DMS153 treated with DMSO at 0.1 percent for 48 hours (cell line): ENCODE measurements around the gene HDAC4.

Experiments used
- DNase-seq: peaks from one replicate; lab custom pipeline; 2025; ENCODE audit not compliant: unreplicated experiment; lab: John Stamatoyannopoulos, UW

The HDAC4 gene

GRCh38 chr2:239385096-239386000 is 15.5 kb downstream of the HDAC4 start:
- no peak for DNase-seq

DNA sequence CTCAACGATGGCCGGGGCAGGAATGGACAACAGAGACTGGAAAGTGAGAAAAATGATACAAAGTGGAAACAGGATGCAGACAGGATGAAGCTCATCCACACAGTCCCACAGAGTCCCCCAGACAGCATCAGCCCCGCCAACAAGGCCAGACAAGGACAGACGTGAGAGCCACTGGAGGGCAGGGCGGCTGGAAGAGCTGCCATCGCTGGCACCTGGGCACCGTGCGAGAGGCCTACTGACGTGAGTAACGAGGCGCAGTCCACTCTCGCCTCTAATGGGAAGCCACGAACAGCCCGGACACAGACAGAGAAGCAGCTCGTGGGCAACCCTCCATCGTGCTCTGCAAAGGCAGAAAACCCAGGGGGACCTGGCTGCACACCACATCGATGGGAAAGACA is 17.1 kb downstream of the HDAC4 start:
- DNase-seq = no peak

DNA sequence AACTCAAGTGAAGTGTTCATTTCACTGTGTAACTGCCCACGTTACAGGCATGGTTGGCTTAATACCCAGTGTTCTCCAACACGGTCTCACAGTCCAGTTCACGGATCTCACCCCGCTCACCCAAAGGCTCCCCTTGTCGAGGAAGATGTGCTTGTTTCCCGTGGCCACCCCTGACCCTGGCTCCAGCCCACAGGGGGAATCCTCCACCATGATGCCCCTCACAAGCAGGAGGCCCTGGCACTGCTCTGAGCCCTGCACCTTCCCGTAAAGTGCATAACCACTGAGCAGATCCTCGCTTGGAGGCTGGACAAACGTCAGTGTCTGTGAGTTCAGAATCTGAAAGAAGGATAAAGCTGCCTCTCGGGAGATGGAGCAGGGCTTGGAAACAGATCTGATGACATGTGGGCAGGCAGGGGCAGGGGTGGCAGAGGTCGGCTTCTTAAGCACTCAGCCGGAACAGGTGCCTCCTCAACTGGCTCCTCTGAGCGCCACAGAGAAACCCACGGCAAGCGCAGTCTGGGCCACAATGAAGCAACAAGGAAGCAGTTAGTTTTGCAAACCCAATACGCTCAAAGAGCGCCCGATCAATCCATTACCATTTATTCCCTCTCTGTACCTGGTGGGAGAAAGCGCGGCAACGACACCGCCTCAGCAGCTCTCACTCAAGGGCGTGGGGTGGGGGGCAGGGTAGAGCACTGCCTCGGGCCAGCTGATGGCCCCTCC is 17.6 kb downstream of the HDAC4 start:
- DNase-seq = no peak

GRCh38 chr2:239382384-239382880 is 18.4 kb downstream of the HDAC4 start:
- no peak for DNase-seq

GRCh38 chr2:239381709-239382134 is 19.1 kb downstream of the HDAC4 start:
- DNase-seq = no peak

GRCh38 chr2:239380831-239381708 is 19.8 kb downstream of the HDAC4 start:
- DNase-seq = no peak

- no peak for DNase-seq
Observed at GRCh38 chr2:239379641-239380170, 21.1 kb downstream of the HDAC4 start.

DNA sequence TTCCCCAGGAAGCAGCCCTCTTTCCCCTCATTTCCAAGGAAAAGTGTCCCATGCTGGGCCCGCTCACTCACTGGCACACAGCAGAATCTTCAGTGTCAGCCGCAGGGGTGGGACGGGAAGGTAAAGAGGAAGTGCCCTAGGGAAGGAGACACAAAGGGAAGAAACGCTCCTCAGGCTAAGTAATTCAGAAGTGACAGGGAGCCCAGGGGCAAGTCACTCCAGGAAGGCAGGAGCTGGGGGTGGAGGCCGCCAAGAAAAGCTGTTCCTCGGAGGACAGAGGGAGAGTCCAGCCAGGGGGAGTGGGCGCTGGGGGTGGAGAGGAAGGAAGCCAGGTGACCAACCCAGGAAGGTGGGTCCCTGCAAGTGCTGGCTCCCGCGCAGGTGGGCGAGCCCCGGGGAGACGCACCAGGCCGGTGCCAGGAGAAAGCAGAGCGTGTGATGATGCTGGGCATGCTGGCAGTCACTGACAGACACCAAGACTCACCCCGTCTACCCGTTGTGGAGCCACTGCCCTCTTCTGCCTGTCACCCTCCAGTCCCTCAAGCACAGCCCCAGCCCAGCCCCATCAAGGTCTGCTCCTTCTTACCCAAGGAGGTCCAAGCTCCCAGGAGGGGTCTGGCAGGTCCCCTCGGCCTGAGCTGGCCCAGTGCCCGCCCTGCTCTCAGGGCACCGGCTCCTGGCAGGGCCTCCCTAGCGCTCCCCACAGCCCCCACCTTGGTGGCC is 21.7 kb downstream of the HDAC4 start:
- DNase-seq = no peak

DNA sequence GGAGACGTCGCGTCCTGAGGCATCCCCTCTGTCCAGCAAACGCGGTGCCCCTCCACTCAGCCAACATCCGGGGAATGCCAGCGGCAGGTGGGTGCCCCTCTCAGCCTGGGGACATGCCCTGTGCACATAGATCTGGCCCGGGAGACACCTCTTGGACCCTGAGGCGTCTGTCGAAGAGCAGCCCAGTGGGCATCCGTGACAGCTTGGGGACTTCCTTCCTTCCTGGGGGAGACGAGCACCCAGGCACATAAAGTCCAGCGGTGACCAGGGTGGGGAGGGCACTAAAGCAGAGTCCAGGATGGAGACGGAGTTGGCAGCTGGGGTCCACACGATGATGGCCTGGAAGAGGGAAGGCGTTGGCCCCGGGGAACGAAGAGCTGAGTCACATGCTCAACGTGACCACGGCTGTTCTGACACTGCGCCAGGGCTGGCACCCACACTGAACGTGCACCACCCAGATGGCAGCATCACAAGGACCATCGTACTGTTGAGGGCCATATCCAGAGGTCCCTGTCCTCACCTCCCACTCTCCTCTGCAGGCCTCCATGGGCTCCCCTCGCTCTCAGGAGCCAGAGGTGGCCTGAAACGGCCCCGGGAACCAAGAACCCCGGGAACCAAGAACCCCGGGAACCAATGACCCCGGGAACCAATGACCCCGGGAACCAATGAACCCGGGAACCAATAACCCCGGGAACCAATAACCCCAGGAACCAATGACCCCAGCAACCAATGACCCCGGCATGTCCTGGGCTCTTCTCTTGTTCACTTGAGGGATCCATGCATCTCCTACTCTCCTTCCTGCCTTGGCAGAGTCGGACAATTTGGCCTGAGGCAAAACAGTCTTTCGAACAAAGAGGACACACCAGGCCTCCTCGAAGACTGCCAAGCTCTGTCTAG is 22.6 kb downstream of the HDAC4 start:
- no peak for DNase-seq

DNA sequence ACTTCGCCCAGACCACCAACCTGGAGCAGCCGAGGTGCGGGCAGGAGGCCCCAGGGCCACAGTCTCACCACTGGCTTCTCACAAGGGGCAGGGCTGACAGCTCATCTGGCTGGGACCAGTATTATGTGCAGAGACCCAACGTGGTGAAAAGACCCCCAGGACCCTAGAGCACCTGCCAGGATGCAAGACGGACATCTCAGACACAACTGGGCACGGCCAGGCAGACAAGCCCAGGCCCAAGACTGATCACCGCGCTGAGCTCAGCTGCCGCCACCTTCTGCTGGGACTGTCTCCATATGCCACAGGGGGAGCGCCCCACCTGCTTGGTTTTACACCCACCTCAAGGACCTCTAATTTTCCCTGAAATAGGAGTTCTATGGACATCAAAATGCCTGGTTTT is 23.2 kb downstream of the HDAC4 start:
- no peak for DNase-seq

GRCh38 chr2:239376942-239377531 is 23.8 kb downstream of the HDAC4 start:
- DNase-seq = no peak

DNA sequence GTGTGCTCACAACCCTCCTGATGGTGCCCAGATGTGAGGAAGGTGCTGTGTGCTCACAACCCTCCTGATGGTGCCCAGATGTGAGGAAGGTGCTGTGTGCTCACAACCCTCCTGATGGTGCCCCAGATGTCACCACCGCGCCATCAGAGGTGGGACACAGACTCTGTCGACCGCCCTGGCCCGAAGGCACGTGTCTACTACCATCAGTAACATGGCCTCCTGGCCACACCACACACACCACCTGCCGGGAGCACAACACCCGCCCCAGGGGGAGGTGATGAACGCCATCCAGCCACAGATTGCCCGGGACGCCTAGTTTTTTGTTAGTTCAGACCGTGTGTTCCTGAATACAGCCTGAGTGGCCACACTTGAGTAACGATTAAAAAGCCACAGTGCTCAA is 24.5 kb downstream of the HDAC4 start:
- no peak for DNase-seq

DNA sequence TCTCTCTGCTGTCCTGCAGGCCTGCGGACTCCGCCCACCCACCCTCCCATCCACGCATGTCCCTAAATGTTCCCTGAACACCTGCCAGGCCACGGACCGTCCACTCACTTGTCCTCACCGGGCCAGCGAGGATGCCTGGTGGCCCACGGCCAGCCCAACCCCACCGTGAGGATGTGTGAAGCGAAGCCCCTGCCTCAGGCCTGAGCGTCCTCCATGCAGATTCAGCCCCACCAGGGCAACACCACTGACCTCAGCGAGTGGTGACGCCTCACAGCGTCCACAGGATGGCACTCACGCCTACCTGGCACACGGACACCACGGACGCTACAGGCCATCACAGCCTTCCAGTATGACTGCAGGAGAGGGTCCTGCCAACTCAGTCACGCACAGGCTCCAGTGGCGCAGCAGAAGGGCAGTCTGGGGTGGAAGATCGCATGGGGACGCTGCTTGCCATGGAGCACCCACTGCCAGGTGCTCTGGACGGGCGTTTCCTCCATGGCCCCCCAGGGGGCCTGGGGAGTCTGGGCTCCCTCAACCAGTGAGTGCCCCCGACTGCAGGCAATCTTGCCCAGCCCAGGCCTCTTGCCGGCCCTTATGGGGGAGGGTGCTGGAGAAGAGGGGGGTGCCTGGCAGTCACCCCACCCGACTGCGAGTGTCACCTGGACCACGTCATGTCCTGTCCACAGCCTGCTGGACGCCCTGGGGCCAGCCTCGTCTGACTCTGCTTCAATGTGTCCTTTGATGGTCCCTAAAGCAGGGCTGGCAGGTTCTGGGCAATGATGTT is 25.4 kb downstream of the HDAC4 start:
- DNase-seq = no peak

GRCh38 chr2:239374896-239375277 is 25.9 kb downstream of the HDAC4 start:
- no peak for DNase-seq

- DNase-seq = no peak
Observed at GRCh38 chr2:239372835-239373234, 28.0 kb downstream of the HDAC4 start.

- DNase-seq = no peak
Observed at GRCh38 chr2:239371726-239372686, 28.8 kb downstream of the HDAC4 start.
